IMR-90 (cell line): ENCODE data around the gene PCBP3.

Experiments
- CEBPB ChIP-seq: IDR thresholded peaks from 2 replicates; pipeline ENCODE4 v1.6.1; 2012; ENCODE audit warnings: low read depth, low read length, improper control_type of control experiment
- CTCF ChIP-seq: conservative IDR thresholded peaks from 2 replicates; pipeline ENCODE4 v1.5.1; 2012; ENCODE audit warnings: mild to moderate bottlenecking, low read depth, low read length, improper control_type of control experiment
- FOS ChIP-seq: fragments of 150-350 bp; IDR thresholded peaks from 2 replicates; pipeline ENCODE4 v1.6.1; 2016; ENCODE audit warnings: low read depth, low read length
- MAZ ChIP-seq: IDR thresholded peaks from 2 replicates; pipeline ENCODE4 v1.6.1; 2012; ENCODE audit warnings: low read depth, mild to moderate bottlenecking, low read length, improper control_type of control experiment, moderate library complexity, borderline replicate concordance
- POLR2A ChIP-seq: IDR thresholded peaks from 2 replicates; pipeline ENCODE4 v1.6.1; 2012; ENCODE audit warnings: mild to moderate bottlenecking, low read depth, low read length
- RAD21 ChIP-seq: IDR thresholded peaks from 2 replicates; pipeline ENCODE4 v1.6.1; 2012; ENCODE audit warnings: low read length, improper control_type of control experiment
- RFX5 ChIP-seq: IDR thresholded peaks from 2 replicates; pipeline ENCODE4 v1.8.0; 2012; ENCODE audit warnings: low read depth, mild to moderate bottlenecking, low read length, moderate library complexity
- USF2 ChIP-seq: fragments of 150-350 bp; IDR thresholded peaks from 2 replicates; pipeline ENCODE4 v1.6.1; 2017; ENCODE audit warnings: mild to moderate bottlenecking, antibody characterized with exemption, low read length, low read depth

- TF ChIP-seq CTCF (no peak), RAD21 (no peak), POLR2A (no peak), CEBPB (no peak), RFX5 (no peak), MAZ (no peak), USF2 (no peak), FOS (no peak)
These were observed 124.7 kb downstream of the PCBP3 start for GRCh38 chr21:45768011-45768739.
